Measurements from ENCODE around the gene LRFN3. TPM values are rescaled to one million over a fixed set of nuclear protein-coding genes. Genes with fewer than 3 reads are reported as not detected.
"Not testable (repeated sequence)": the region's sequence is repeated elsewhere in the genome, so short reads cannot be mapped to it uniquely, and the experiment has no call there.

The LRFN3 gene
- total RNA-seq, 2 donors from 2014 or later, result 10.0 to 17.4 TPM

DNA sequence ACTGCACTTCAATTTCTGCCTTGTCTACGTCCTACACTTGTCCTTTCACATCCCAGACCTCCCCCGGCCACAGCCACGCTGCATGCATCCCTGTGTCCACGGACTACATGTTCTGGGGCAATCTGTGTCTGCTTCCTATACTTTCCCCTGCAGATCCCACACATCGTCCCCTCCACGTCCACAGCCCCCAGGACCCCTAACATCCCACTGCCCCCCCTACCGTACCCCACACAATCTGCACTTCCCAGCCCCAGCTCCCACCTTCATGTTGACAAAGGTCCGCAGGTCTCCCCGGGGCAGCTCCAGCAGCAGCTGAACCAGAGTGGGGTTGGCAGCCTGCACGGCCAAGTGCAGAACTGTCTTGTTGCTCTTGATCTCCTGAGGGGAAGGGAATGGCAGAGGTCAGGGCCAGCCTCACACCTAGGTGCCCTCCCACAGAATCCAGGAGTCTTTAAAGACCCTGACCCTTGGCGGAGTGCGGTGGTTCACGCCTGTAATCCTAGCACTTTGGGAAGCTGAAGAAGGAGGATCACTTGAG is 46.0 kb upstream of the LRFN3 start:
- intact Hi-C loops (cut with DNase I), result no loop called here
- H3K4me1 ChIP-seq, result no peaks in the 10 kb centered on the region
- H3K9ac ChIP-seq (ENCODE audit: low read depth in 2 of 2, low read length in 2 of 2), result no peak overlapping the region
- TF ChIP-seq, protein P1, sequence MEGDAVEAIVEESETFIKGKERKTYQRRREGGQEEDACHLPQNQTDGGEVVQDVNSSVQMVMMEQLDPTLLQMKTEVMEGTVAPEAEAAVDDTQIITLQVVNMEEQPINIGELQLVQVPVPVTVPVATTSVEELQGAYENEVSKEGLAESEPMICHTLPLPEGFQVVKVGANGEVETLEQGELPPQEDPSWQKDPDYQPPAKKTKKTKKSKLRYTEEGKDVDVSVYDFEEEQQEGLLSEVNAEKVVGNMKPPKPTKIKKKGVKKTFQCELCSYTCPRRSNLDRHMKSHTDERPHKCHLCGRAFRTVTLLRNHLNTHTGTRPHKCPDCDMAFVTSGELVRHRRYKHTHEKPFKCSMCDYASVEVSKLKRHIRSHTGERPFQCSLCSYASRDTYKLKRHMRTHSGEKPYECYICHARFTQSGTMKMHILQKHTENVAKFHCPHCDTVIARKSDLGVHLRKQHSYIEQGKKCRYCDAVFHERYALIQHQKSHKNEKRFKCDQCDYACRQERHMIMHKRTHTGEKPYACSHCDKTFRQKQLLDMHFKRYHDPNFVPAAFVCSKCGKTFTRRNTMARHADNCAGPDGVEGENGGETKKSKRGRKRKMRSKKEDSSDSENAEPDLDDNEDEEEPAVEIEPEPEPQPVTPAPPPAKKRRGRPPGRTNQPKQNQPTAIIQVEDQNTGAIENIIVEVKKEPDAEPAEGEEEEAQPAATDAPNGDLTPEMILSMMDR (IDR thresholded peaks at IDR 0.05), result no peak
- H3K27me3 ChIP-seq, result no peaks in the 10 kb centered on the region
- no peak for DNase-seq
- no peaks in the 10 kb centered on the region for H3K9me3 ChIP-seq
- H3K27ac ChIP-seq, result no peak overlapping the region
- H3K36me3 ChIP-seq, result peaks cover 8% of the 10 kb centered on the region
- H3K4me3 ChIP-seq, result no peak overlapping the region

- H3K36me3 ChIP-seq; H3K27ac ChIP-seq; intact Hi-C loops (cut with DNase I); DNase-seq; H3K4me1 ChIP-seq; H3K9me3 ChIP-seq; H3K27me3 ChIP-seq; H3K9ac ChIP-seq (ENCODE audit: low read depth in 2 of 2, low read length in 2 of 2); H3K4me3 ChIP-seq: not testable (repeated sequence)
Observed at GRCh38 chr19:35891819-35892218, 44.4 kb upstream of the LRFN3 start.

DNA sequence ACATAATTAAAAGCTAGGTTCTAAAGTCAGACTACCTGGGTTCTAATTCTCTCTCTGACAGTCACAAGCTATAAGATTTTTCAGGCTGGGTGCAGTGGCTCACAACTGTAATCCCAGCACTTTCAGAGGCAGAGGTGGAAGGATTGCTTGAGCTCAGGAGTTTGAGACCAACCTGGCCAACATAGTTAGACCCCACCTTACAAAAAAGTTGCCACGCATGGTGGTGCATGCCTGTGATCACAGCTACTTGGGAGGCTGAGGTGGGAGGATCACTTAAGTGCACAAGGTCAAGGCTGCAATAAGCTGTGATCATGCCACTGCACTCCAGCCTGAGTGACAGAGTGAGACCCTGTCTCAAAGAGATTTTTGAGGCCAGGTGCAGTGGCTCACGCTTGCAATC is 41.8 kb upstream of the LRFN3 start:
- Histone ChIP-seq H3K36me3 (no peaks in the 10 kb centered on the region), H3K27me3 (no peaks in the 10 kb centered on the region), H3K4me3 (no peak overlapping the region), H3K27ac (no peak overlapping the region), H3K4me1 (peaks cover 3% of the 10 kb centered on the region), H3K9ac (ENCODE audit: low read depth in 2 of 2, low read length in 2 of 2) (no peak overlapping the region), H3K9me3 (no peaks in the 10 kb centered on the region)
- DNase-seq, result no peak
- intact Hi-C loops (cut with DNase I), result no loop called here
- TF ChIP-seq, protein P1 (IDR thresholded peaks at IDR 0.05), result no peak

- H3K36me3 ChIP-seq, result no peaks in the 10 kb centered on the region
- H3K27me3 ChIP-seq, result no peaks in the 10 kb centered on the region
- H3K4me1 ChIP-seq, result peaks cover 3% of the 10 kb centered on the region
- intact Hi-C loops (cut with DNase I), result loop anchor here (5.0 kb wide), 1 partner anchor 36 kb away; no protein-coding TSS in a partner anchor
- H3K9me3 ChIP-seq, result no peaks in the 10 kb centered on the region
- TF ChIP-seq, protein P1 (IDR thresholded peaks at IDR 0.05), result no peak
- no peak overlapping the region for H3K4me3 ChIP-seq
- H3K9ac ChIP-seq (ENCODE audit: low read depth in 2 of 2, low read length in 2 of 2), result no peak overlapping the region
- H3K27ac ChIP-seq, result no peak overlapping the region
- DNase-seq, result no peak
Observed at GRCh38 chr19:35895911-35896642, 40.1 kb upstream of the LRFN3 start.

DNA sequence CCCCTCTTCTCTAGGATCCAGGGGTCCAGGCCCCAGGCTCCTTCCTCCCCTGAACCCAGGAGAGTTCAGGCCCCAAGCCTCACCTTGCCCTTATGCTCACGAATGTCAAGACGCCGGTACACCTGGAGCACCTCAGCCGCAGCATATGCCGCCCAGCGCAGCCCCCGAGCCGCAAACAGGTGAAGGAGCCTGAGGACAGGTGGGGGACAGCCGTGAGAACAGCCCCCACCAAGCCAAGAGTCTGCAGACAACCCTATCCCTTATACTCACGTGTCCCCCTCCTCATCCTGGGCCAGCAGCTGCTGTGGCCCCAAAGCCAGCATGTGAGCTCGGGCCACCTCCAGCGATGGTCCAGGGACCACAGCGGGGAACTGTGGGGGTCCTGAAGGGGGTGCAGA is 39.5 kb upstream of the LRFN3 start:
- intact Hi-C loops (cut with DNase I), result loop anchor here (5.0 kb wide), 1 partner anchor 36 kb away; no protein-coding TSS in a partner anchor
- Histone ChIP-seq H3K36me3 (no peaks in the 10 kb centered on the region), H3K27ac (no peak overlapping the region), H3K4me3 (no peak overlapping the region), H3K4me1 (peaks cover 3% of the 10 kb centered on the region), H3K9me3 (no peaks in the 10 kb centered on the region), H3K9ac (ENCODE audit: low read depth in 2 of 2, low read length in 2 of 2) (no peak overlapping the region), H3K27me3 (no peaks in the 10 kb centered on the region)
- TF ChIP-seq, protein P1 (IDR thresholded peaks at IDR 0.05), result no peak
- no peak for DNase-seq
